PFSK-1 (cell line): ENCODE measurements around the gene L3MBTL2.

ENCODE experiments used
- POLR2AphosphoS5 ChIP-seq: IDR thresholded peaks from 2 replicates; pipeline ENCODE4 v1.6.1; 2012; ENCODE audit warnings: low read depth, mild to moderate bottlenecking, control low read depth, low read length, moderate library complexity
- REST ChIP-seq, 2 experiments: IDR thresholded peaks; 2 replicates each; pipeline versions ENCODE4 v1.6.1 to v1.8.0; 2011 to 2012; ENCODE audit warnings: low read depth in 2 of 2, low read length in 2 of 2, control low read depth in 1 of 2, inconsistent platforms in 1 of 2, mild to moderate bottlenecking in 1 of 2, moderate library complexity in 1 of 2; ENCODE audit not compliant: insufficient read depth in 1 of 2
- SIN3A ChIP-seq: IDR thresholded peaks from 2 replicates; pipeline ENCODE4 v1.6.1; 2012; ENCODE audit warnings: mild to moderate bottlenecking, low read length, moderate library complexity, borderline replicate concordance; ENCODE audit not compliant: insufficient read depth

GRCh38 chr22:41274856-41275255, 69.7 kb downstream of the L3MBTL2 start:
- no peak for TF ChIP-seq SIN3A
- TF ChIP-seq POLR2AphosphoS5, result no peak
- TF ChIP-seq REST (IDR thresholded peaks at IDR 0.05; ENCODE audit: insufficient read depth in 1 of 2, low read depth in 2 of 2, low read length in 2 of 2), result no peak
